AG04449 (cell line): ENCODE results near the gene SPPL2C.

Experiments
- CTCF ChIA-PET: fragments of 350-600 bp; formaldehyde crosslinking; extraction: SDS; loops from one replicate; lab custom pipeline; 2021; ENCODE audit warnings: antibody characterized with exemption; lab: Yijun Ruan, JAX
- POLR2A ChIA-PET: fragments of 400-600, 350-600 bp; formaldehyde crosslinking; extraction: SDS; loops from one replicate; lab custom pipeline; 2020; ENCODE audit warnings: antibody characterized with exemption, inconsistent platforms; lab: Yijun Ruan, JAX
- DNase-seq: peaks from one replicate; pipeline ENCODE4 v3.0.0-alpha.2; 2010; ENCODE audit warnings: low read depth, low spot score
- H3K4me3 ChIP-seq: 2 replicates; pipeline ENCODE4 v1.5.1; 2011; ENCODE audit warnings: low read depth, mild to moderate bottlenecking, control low read depth, low read length
- CTCF ChIP-seq: IDR thresholded peaks from one replicate; pipeline ENCODE4 v1.5.1; 2011; ENCODE audit warnings: mild to moderate bottlenecking, moderate library complexity, low read length, control low read depth, inconsistent platforms; ENCODE audit not compliant: insufficient read depth; ENCODE audit errors: missing control alignments

The SPPL2C gene

GRCh38 chr17:45824901-45825492 lies 19.7 kb upstream of the SPPL2C start:
- H3K4me3 ChIP-seq: no peak overlapping the region
- ChIA-PET CTCF (no interaction called here), POLR2A (no interaction called here)
- TF ChIP-seq CTCF: no peak
- no peak for DNase-seq

DNA sequence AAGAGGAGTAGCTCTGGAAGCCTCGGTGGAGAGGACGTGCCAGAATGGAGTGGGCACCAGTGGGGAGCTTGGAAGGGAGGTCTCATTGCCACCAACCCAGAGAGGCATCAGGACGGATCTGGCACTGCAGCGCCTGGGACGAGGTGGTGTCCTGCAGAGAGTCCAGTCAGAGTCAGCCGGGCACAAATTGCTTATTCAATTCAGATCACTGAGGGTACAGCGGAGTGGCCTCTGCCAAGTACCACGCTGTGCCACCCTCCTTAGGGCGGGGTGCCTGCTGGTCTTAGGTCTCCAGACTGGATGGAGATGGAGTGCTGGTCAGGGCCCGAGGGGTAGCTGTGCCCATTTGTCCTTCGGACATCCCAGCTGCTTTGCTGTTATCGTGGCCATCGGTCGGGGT lies 18.9 kb upstream of the SPPL2C start:
- TF ChIP-seq CTCF: no peak
- ChIA-PET POLR2A (no interaction called here), CTCF (no interaction called here)
- DNase-seq: no peak
- no peak overlapping the region for H3K4me3 ChIP-seq

GRCh38 chr17:45826919-45827588 lies 17.6 kb upstream of the SPPL2C start:
- no peak for TF ChIP-seq CTCF
- no peak for DNase-seq
- ChIA-PET CTCF (interaction anchor here (0.7 to 15.8 kb wide), 3 partner anchors 12 to 188 kb away, joined by 3 to 260 read pairs (median 3); no protein-coding TSS in a partner anchor), POLR2A (no interaction called here)
- H3K4me3 ChIP-seq: no peak overlapping the region

DNA sequence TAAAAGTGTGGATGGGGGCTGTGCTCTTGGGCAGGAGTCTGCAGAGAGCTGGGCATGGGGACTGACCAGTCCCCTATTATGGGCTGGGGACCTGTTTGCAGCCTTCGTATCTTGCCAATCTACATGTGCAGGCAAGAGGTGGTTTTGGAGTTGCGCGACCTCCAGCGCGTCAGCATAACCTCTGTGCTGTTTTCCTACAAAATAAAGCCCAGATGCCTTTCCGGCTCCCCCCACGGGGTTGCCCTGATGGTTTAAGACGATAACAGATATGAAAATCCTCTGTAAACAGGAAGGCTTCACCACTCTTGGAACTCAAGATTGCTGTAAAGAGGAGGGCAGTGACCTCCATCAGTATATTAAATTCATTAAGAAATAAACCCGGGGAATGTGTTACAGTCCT lies 16.5 kb upstream of the SPPL2C start:
- no peak overlapping the region for H3K4me3 ChIP-seq
- no peak for DNase-seq
- CTCF ChIA-PET: interaction anchor here (0.9 to 15.8 kb wide), 4 partner anchors 13 to 434 kb away, joined by 3 to 260 read pairs (median 4); no protein-coding TSS in a partner anchor
- POLR2A ChIA-PET: no interaction called here
- TF ChIP-seq CTCF: no peak

DNA sequence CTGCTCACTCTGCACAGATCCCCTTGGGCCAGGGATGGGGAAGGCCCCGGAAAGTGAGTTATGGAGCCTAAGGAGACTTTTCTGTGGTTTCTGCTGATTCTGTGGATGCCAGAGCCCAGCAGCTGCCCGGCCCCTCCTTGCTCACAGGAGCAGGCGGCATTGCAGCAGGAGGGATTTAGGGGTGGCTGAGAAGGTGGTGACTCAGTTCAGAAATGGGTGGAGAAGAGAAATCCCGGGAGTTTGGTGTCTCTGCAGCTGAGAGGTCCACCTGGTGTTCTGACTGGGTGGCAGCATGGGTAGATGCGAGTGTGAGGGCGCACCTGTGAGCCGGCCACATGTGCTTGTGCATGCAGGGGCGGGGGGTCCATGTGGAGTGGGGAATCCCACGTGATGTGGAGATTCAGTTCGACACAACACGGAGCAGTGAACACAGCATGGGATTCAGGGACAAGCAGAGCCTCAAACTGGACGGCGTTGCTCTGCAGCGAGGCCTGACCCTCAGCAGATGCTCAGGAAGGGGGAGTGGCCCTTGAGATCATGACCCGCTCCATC lies 16.0 kb upstream of the SPPL2C start:
- no peak for DNase-seq
- ChIA-PET POLR2A (no interaction called here), CTCF (interaction anchor here (0.9 to 15.8 kb wide), 4 partner anchors 14 to 434 kb away, joined by 3 to 260 read pairs (median 4); no protein-coding TSS in a partner anchor)
- TF ChIP-seq CTCF: no peak
- no peak overlapping the region for H3K4me3 ChIP-seq

DNA sequence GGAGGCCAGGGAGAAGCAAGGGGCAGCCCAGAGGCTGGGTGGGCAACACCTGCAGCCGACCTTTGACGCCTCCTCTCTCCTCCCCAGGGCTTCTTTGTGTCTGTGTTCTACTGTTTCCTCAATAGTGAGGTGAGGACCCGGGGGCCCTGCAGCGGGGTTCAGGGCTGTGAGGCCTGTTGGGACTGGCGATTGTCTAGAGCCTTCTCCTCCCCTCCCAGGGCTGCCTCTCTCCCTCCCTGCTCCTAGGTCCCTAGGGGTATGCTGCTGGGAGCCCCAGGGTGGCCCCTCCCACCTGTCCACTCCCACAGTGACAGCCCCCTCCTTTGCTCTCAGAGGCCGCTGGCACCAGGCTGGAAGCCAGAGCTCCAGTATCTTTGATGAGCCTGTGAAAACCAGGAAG lies 10.8 kb upstream of the SPPL2C start:
- CTCF ChIA-PET: interaction anchor here (3.8 to 15.8 kb wide), 2 partner anchors 18 to 195 kb away, joined by 16 to 260 read pairs; no protein-coding TSS in a partner anchor
- POLR2A ChIA-PET: no interaction called here
- H3K4me3 ChIP-seq: no peak overlapping the region
- TF ChIP-seq CTCF: no peak
- no peak for DNase-seq
